Measurements from ENCODE around the gene PTTG2.

- no peak for TF ChIP-seq ELK1 (IDR thresholded peaks at IDR 0.05; ENCODE audit: borderline replicate concordance, low read depth, low read length)
- TF ChIP-seq CTCF (conservative IDR thresholded peaks at IDR 0.05; ENCODE audit: low read depth, low read length), result no peak
- TF ChIP-seq MAZ (IDR thresholded peaks at IDR 0.05; ENCODE audit: borderline replicate concordance, low read depth, low read length), result no peak
- no peak for TF ChIP-seq POLR2A (IDR thresholded peaks at IDR 0.05; ENCODE audit: low read depth, low read length)
- no peak for TF ChIP-seq MXI1 (IDR thresholded peaks at IDR 0.05; ENCODE audit: borderline replicate concordance, low read depth, low read length)
- TF ChIP-seq USF2 (IDR thresholded peaks at IDR 0.05; ENCODE audit: low read depth, low read length), result no peak
- no peak for TF ChIP-seq CEBPB (IDR thresholded peaks at IDR 0.05; ENCODE audit: low read depth, low read length)
- TF ChIP-seq BHLHE40 (IDR thresholded peaks at IDR 0.05; ENCODE audit: low read depth, low read length), result no peak
- no peak for TF ChIP-seq RCOR1 (IDR thresholded peaks at IDR 0.05; ENCODE audit: insufficient replicate concordance, low read length)
- no peak for TF ChIP-seq NFE2L2 (IDR thresholded peaks at IDR 0.05; ENCODE audit: low read depth, low read length)
- TF ChIP-seq RFX5 (IDR thresholded peaks at IDR 0.05; ENCODE audit: low read depth, low read length), result no peak
- no peak for TF ChIP-seq SMC3 (IDR thresholded peaks at IDR 0.05; ENCODE audit: low read depth, low read length)
- no peak for TF ChIP-seq RAD21 (IDR thresholded peaks at IDR 0.05; ENCODE audit: low read length)
- no peak for TF ChIP-seq CHD1 (IDR thresholded peaks at IDR 0.05; ENCODE audit: low read depth, low read length)
Observed at GRCh38 chr4:38005637-38006036, 45.4 kb downstream of the PTTG2 start.
